Esophagus (tissue), 2 donors: ENCODE measurements around the gene PAX5. TPM values are rescaled to one million over a fixed set of nuclear protein-coding genes. Genes with fewer than 3 reads are reported as not detected.

Experiments used
- H3K27ac ChIP-seq, 2 donors: one replicate each; pipeline ENCODE4 v1.5.1; 2013; ENCODE audit warnings: low read depth in 2 of 2, mild to moderate bottlenecking in 2 of 2, inconsistent platforms in 1 of 2, low read length in 1 of 2, moderate library complexity in 1 of 2
- H3K27me3 ChIP-seq, 2 donors: one replicate each; pipeline ENCODE4 v1.6.1; 2013; ENCODE audit warnings: low read length in 2 of 2, control low read depth in 1 of 2, mild to moderate bottlenecking in 1 of 2; ENCODE audit not compliant: insufficient read depth in 2 of 2, control insufficient read depth in 1 of 2
- H3K36me3 ChIP-seq, 2 donors: one replicate each; pipeline ENCODE4 v1.6.1; 2013; ENCODE audit warnings: low read length in 1 of 2; ENCODE audit not compliant: control insufficient read depth in 2 of 2, insufficient read depth in 2 of 2
- H3K4me1 ChIP-seq, 2 donors: one replicate each; pipeline ENCODE4 v1.6.1; 2013; ENCODE audit warnings: low read length in 1 of 2; ENCODE audit not compliant: control insufficient read depth in 2 of 2, insufficient read depth in 2 of 2
- H3K4me3 ChIP-seq, 2 donors: one replicate each; pipeline ENCODE4 v1.5.1; 2013; ENCODE audit warnings: low read length in 2 of 2, mild to moderate bottlenecking in 2 of 2, low read depth in 1 of 2, moderate library complexity in 1 of 2
- H3K9me3 ChIP-seq, 2 donors: one replicate each; pipeline ENCODE4 v1.6.1; 2013; ENCODE audit warnings: mild to moderate bottlenecking in 2 of 2, low read depth in 1 of 2, low read length in 1 of 2, moderate library complexity in 1 of 2; ENCODE audit not compliant: control insufficient read depth in 2 of 2, insufficient read depth in 1 of 2
- WGBS, 2 donors: extraction: QIAGEN DNeasy Blood & Tissue Kit; methylation state at CpG; one replicate each; pipeline ENCODE4 v1.1.7; 2013; 5-methylcytosine and 5-hydroxymethylcytosine counted together
- polyA plus RNA-seq, 2 donors: library from polyadenylated mRNA; stranded (reverse); fragments of 200-250 nt; gene quantifications; one replicate each; pipeline ENCODE4 v1.2.3, GENCODE V29; 2013
- donor health status: healthy with polysubstance abuse.
- donor health status: Bipolar disorder and iron deficiency.

Gene PAX5
- polyA plus RNA-seq, 2 donors: 0.02 to 0.10 TPM

- Histone ChIP-seq H3K4me1 (peaks cover 19 to 30% of the 10 kb centered on the region in 2 donors), H3K4me3 (peak overlapping the region in 1 of 2 donors; percentile 35)
- 3% methylated on average over 57 to 62 of the region's 62 CpGs for WGBS, 2 donors
Measured at GRCh38 chr9:37026113-37026930, 7.7 kb downstream of the PAX5 start.

GRCh38 chr9:37025823-37026112, 8.3 kb downstream of the PAX5 start:
- Histone ChIP-seq H3K36me3 (no peaks in the 10 kb centered on the region), H3K4me1 (peaks cover 19 to 30% of the 10 kb centered on the region in 2 donors), H3K4me3 (peak overlapping the region in 1 of 2 donors; percentile 35), H3K27ac (no peak overlapping the region), H3K9me3 (peaks cover 0 to 19% of the 10 kb centered on the region in 2 donors), H3K27me3 (peaks cover 12 to 61% of the 10 kb centered on the region in 2 donors)
- WGBS, 2 donors: 3% methylated on average over 9 of the region's 9 CpGs

More at GRCh38 chr9:37026113-37026930, 7.7 kb downstream of the PAX5 start:
- Histone ChIP-seq H3K27ac (no peak overlapping the region), H3K36me3 (no peaks in the 10 kb centered on the region), H3K9me3 (peaks cover 0 to 19% of the 10 kb centered on the region in 2 donors), H3K27me3 (peaks cover 12 to 61% of the 10 kb centered on the region in 2 donors)

GRCh38 chr9:37025071-37025822, 8.8 kb downstream of the PAX5 start:
- H3K27ac ChIP-seq: no peak overlapping the region
- no peaks in the 10 kb centered on the region for H3K36me3 ChIP-seq
- peaks cover 19 to 28% of the 10 kb centered on the region in 2 donors for H3K4me1 ChIP-seq
- peaks cover 0 to 18% of the 10 kb centered on the region in 2 donors for H3K9me3 ChIP-seq
- H3K27me3 ChIP-seq: peaks cover 12 to 60% of the 10 kb centered on the region in 2 donors
- WGBS, 2 donors: 5% methylated on average over 36 of the region's 36 CpGs
- peak overlapping the region; percentile 19 to 35 for H3K4me3 ChIP-seq

- no peak overlapping the region for H3K4me3 ChIP-seq
- no peaks in the 10 kb centered on the region for H3K9me3 ChIP-seq
- peaks cover 0 to 7% of the 10 kb centered on the region in 2 donors for H3K27me3 ChIP-seq
- H3K4me1 ChIP-seq: no peaks in the 10 kb centered on the region
- WGBS, 2 donors: 83 to 86% methylated on average over 8 of the region's 8 CpGs
- H3K36me3 ChIP-seq: no peaks in the 10 kb centered on the region
- no peak overlapping the region for H3K27ac ChIP-seq
Measured at GRCh38 chr9:37017546-37017945, 16.5 kb downstream of the PAX5 start.

GRCh38 chr9:37011530-37011929, 22.5 kb downstream of the PAX5 start:
- Histone ChIP-seq H3K9me3 (peaks cover 0 to 2% of the 10 kb centered on the region in 2 donors), H3K27me3 (peaks cover 2 to 10% of the 10 kb centered on the region in 2 donors), H3K4me3 (no peak overlapping the region), H3K36me3 (no peaks in the 10 kb centered on the region), H3K4me1 (no peaks in the 10 kb centered on the region), H3K27ac (no peak overlapping the region)
- 53 to 55% methylated on average over 3 of the region's 3 CpGs for WGBS, 2 donors

GRCh38 chr9:37010976-37011375, 23.1 kb downstream of the PAX5 start:
- Histone ChIP-seq H3K4me1 (no peaks in the 10 kb centered on the region), H3K9me3 (peaks cover 0 to 2% of the 10 kb centered on the region in 2 donors), H3K36me3 (no peaks in the 10 kb centered on the region), H3K27ac (no peak overlapping the region), H3K27me3 (peaks cover 2 to 12% of the 10 kb centered on the region in 2 donors), H3K4me3 (no peak overlapping the region)
- WGBS, 2 donors: 67 to 69% methylated on average over 2 of the region's 2 CpGs

DNA sequence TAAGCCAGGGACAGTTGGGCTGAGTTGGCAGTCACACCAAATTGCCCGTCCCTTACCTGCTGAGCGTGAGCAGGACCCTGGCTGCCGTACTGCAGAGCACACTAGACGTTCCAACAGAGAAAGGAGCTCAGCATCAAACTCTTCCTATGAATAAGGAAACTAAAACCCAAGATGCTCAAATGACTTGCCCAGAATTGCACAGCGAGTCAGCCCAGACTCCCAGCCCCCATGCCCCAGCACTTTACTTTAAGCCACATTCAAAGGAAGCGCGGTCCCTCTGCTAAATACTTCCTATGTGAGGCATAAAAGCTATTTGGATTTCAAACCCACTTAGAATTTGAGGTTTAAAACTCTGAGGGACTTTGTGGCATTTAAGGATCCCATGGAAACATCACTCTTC, 23.9 kb downstream of the PAX5 start:
- no peaks in the 10 kb centered on the region for H3K36me3 ChIP-seq
- H3K9me3 ChIP-seq: peaks cover 0 to 2% of the 10 kb centered on the region in 2 donors
- no peak overlapping the region for H3K4me3 ChIP-seq
- no peak overlapping the region for H3K27ac ChIP-seq
- H3K27me3 ChIP-seq: peaks cover 4 to 12% of the 10 kb centered on the region in 2 donors
- WGBS, 2 donors: 67 to 69% methylated on average over 7 of the region's 7 CpGs
- no peaks in the 10 kb centered on the region for H3K4me1 ChIP-seq

DNA sequence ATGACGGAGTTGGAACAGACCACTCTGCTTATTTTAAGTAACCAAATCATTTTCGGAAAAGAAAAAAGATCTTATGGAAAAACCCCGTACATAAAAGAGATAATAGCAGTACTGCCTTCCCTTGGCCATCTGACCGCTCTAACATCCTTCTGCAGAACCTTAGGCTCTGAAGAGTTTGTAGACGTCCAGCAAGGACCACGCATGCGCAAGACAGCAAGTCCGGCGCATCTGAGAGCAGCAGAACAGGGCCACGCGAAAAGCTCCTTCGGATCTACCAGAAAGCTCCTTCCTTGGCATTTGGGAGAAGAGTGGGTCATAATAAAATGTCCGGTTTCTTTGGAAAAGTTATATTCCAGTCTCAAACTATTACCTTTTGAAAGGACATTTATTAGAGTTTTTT, 26.8 kb downstream of the PAX5 start:
- Histone ChIP-seq H3K36me3 (no peaks in the 10 kb centered on the region), H3K4me3 (no peak overlapping the region), H3K27ac (no peak overlapping the region), H3K4me1 (no peaks in the 10 kb centered on the region), H3K27me3 (peaks cover 11 to 14% of the 10 kb centered on the region in 2 donors), H3K9me3 (peaks cover 0 to 1% of the 10 kb centered on the region in 2 donors)
- 86 to 89% methylated on average over 13 of the region's 13 CpGs for WGBS, 2 donors

DNA sequence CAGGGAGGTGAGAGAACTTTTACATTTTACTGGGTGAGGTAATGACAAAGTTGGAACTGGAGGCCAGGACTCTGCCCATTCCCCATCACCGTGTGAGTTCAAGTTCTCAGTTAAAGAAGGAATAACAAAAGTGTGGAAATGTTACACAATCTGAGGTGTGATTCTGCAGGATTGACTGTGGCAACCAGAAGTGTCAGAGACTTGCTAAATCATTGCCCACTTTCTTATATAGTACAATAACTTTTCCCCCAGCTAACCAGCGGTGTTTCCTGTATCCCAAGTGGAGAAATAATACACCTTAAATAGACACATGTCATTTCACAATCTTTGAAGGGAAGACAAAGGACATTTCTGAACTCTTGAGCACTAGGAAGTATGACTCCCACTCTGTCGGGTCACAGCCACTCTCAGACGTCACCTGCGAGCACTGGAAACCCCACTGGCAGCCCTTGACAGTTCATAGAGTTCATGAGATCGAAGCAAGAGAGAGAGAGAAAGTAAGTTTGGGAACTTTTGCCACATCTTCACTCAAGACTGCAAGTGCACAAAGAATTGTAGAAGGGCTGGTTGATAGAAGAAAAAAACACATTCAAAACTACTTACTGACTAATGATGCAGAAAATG, 28.4 kb downstream of the PAX5 start:
- no peak overlapping the region for H3K4me3 ChIP-seq
- no peaks in the 10 kb centered on the region for H3K4me1 ChIP-seq
- peaks cover 11 to 21% of the 10 kb centered on the region in 2 donors for H3K27me3 ChIP-seq
- H3K9me3 ChIP-seq: no peaks in the 10 kb centered on the region
- no peaks in the 10 kb centered on the region for H3K36me3 ChIP-seq
- whole genome bisulfite sequencing, 2 donors: 59 to 64% methylated on average over 6 of the region's 6 CpGs
- no peak overlapping the region for H3K27ac ChIP-seq
